AG04450 (cell line): ENCODE data around the gene FRMD7. TPM values are rescaled to one million over a fixed set of nuclear protein-coding genes. Genes with fewer than 3 reads are reported as not detected.

Experiments used
- CTCF ChIA-PET: fragments of 300-600, 350-600 bp; formaldehyde crosslinking; extraction: SDS; loops from one replicate; lab custom pipeline; 2022; ENCODE audit warnings: antibody characterized with exemption, inconsistent platforms; lab: Charles Lee
- POLR2A ChIA-PET: fragments of 350-600 bp; formaldehyde crosslinking; extraction: SDS; loops from one replicate; lab custom pipeline; 2021; ENCODE audit warnings: antibody characterized with exemption, inconsistent platforms; lab: Yijun Ruan, JAX
- DNase-seq: peaks from one replicate; pipeline ENCODE4 v3.0.0-alpha.2; 2011; ENCODE audit warnings: low read depth, low spot score
- H3K27ac ChIP-seq: one replicate; pipeline ENCODE4 v1.5.1; 2012; ENCODE audit warnings: low read depth, low read length, control low read depth
- H3K27me3 ChIP-seq: one replicate; pipeline ENCODE4 v1.6.0; 2012; ENCODE audit warnings: low read length; ENCODE audit not compliant: control insufficient read depth, insufficient read depth
- H3K4me3 ChIP-seq: 2 replicates; pipeline ENCODE4 v1.5.1; 2011; ENCODE audit warnings: mild to moderate bottlenecking, low read depth, low read length, control low read depth
- H3K9me3 ChIP-seq: 2 replicates; pipeline ENCODE4 v1.5.1; 2012; ENCODE audit warnings: low read length; ENCODE audit not compliant: control insufficient read depth, insufficient read depth
- CTCF ChIP-seq: IDR thresholded peaks from 2 replicates; pipeline ENCODE4 v1.5.1; 2011; ENCODE audit warnings: low read depth, low read length, control low read depth, inconsistent platforms
- polyA plus RNA-seq: library from polyadenylated mRNA; depleted of rRNA; stranded (reverse); fragments of >200 nt; gene quantifications from 2 replicates; pipeline ENCODE4 v1.2.3, GENCODE V29; 2011

Gene FRMD7
- polyA plus RNA-seq, 1 experiment, result not detected

GRCh38 chrX:132044953-132045352 is 82.9 kb downstream of the FRMD7 start:
- CTCF ChIA-PET, result no interaction called here
- POLR2A ChIA-PET, result no interaction called here
- Histone ChIP-seq H3K4me3 (no peak overlapping the region), H3K27ac (no peak overlapping the region), H3K9me3 (no peaks in the 10 kb centered on the region), H3K27me3 (no peaks in the 10 kb centered on the region)
- no peak for TF ChIP-seq CTCF
- DNase-seq, result no peak

GRCh38 chrX:132043977-132044376 is 83.8 kb downstream of the FRMD7 start:
- no peaks in the 10 kb centered on the region for H3K9me3 ChIP-seq
- no peak overlapping the region for H3K4me3 ChIP-seq
- TF ChIP-seq CTCF, result no peak
- DNase-seq, result no peak
- ChIA-PET CTCF (no interaction called here), POLR2A (no interaction called here)
- no peaks in the 10 kb centered on the region for H3K27me3 ChIP-seq
- no peak overlapping the region for H3K27ac ChIP-seq

- POLR2A ChIA-PET, result no interaction called here
- CTCF ChIA-PET, result interaction anchor here (0.8 kb wide), 1 partner anchor 253 kb away, joined by 3 read pairs; no protein-coding TSS in a partner anchor
- H3K27me3 ChIP-seq, result no peaks in the 10 kb centered on the region
- no peak for TF ChIP-seq CTCF
- H3K9me3 ChIP-seq, result no peaks in the 10 kb centered on the region
- no peak for DNase-seq
- H3K27ac ChIP-seq, result no peak overlapping the region
- no peak overlapping the region for H3K4me3 ChIP-seq
These were observed 86.8 kb downstream of the FRMD7 start for GRCh38 chrX:132041015-132041414.

GRCh38 chrX:132040066-132040465 is 87.8 kb downstream of the FRMD7 start:
- CTCF ChIA-PET, result no interaction called here
- no peak for DNase-seq

More at GRCh38 chrX:132040066-132040465, 87.8 kb downstream of the FRMD7 start:
- Histone ChIP-seq H3K27ac (no peak overlapping the region), H3K9me3 (no peaks in the 10 kb centered on the region), H3K27me3 (no peaks in the 10 kb centered on the region), H3K4me3 (no peak overlapping the region)
- no peak for TF ChIP-seq CTCF
- POLR2A ChIA-PET, result no interaction called here
